KOPT-K1 (cell line): ENCODE data around the gene HRC.
A peak's percentile ranks its signal among the peaks of the same experiment; 100 is the strongest.

Experiments
- H3K27ac ChIP-seq: fragments of 200-600 bp; sonication (generic); 2 replicates; pipeline ENCODE4 v1.5.1; 2016; ENCODE audit warnings: antibody characterized with exemption, mild to moderate bottlenecking, low read depth, low read length; ENCODE audit not compliant: poor library complexity, severe bottlenecking
- H3K36me3 ChIP-seq: fragments of 200-600 bp; sonication (generic); 2 replicates; pipeline ENCODE4 v1.5.1; 2017; ENCODE audit warnings: antibody characterized with exemption, mild to moderate bottlenecking, low read length, moderate library complexity; ENCODE audit not compliant: insufficient read depth
- H3K9me3 ChIP-seq: fragments of 200-600 bp; sonication (generic); 2 replicates; pipeline ENCODE4 v1.5.1; 2017; ENCODE audit warnings: antibody characterized with exemption, low read length, mild to moderate bottlenecking; ENCODE audit not compliant: insufficient read depth, poor library complexity, severe bottlenecking

Gene HRC

DNA sequence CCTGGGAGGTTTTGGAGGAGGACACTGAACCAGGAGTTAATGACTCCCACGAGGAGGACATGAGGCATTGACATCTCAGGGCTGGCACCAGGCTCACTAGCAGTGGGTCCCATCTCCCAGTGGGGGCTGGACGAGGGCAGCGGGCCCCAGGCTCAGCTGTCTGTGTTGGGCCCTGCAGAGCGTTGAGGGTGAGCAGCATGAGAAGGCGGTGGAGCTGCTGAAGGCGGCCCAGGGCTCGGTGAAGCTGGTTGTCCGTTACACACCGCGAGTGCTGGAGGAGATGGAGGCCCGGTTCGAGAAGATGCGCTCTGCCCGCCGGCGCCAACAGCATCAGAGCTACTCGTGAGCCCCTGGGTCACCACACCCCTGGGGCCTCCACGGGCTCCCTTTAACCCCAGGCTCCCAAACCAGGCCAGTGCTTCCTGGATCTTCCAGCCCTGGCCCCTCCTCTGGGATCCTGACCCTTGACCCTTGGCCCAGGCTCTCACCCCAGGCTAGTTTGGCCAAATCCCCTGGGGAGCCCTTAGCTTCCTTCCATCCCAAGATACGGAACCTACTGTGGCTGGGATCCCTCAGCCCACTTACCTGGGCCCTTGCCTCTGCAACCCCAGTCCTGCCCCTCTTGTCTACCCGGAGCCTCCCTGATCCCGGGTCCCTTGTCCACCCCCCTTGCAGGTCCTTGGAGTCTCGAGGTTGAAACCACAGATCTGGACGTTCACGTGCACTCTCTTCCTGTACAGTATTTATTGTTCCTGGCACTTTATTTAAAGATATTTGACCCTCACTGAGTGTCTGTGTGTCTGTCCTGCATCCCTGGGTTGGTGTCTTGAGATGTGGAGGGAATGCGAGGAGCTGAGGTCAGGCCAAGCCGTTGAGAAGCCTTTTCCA, 37.3 kb downstream of the HRC start:
- Histone ChIP-seq H3K9me3 (no peaks in the 10 kb centered on the region), H3K36me3 (no peaks in the 10 kb centered on the region), H3K27ac (peak overlapping the region; percentile 71)

GRCh38 chr19:49116544-49116943, 38.7 kb downstream of the HRC start:
- Histone ChIP-seq H3K36me3 (no peaks in the 10 kb centered on the region), H3K9me3 (no peaks in the 10 kb centered on the region), H3K27ac (no peak overlapping the region)

GRCh38 chr19:49114630-49115363, 40.4 kb downstream of the HRC start:
- H3K36me3 ChIP-seq: peaks cover 4% of the 10 kb centered on the region
- H3K9me3 ChIP-seq: no peaks in the 10 kb centered on the region
- peak overlapping the region; percentile 34 for H3K27ac ChIP-seq

- Histone ChIP-seq H3K36me3 (peaks cover 12% of the 10 kb centered on the region), H3K27ac (peak within 1 kb of the TSS; percentile 44), H3K9me3 (no peaks in the 10 kb centered on the region)
These were observed 41.2 kb downstream of the HRC start, which contains the start of gene LIN7B for GRCh38 chr19:49113762-49114629. Gene LIN7B, plus strand, starts transcription at chr19:49114370. Its CDS starts 35 bp downstream, at chr19:49114405.

DNA sequence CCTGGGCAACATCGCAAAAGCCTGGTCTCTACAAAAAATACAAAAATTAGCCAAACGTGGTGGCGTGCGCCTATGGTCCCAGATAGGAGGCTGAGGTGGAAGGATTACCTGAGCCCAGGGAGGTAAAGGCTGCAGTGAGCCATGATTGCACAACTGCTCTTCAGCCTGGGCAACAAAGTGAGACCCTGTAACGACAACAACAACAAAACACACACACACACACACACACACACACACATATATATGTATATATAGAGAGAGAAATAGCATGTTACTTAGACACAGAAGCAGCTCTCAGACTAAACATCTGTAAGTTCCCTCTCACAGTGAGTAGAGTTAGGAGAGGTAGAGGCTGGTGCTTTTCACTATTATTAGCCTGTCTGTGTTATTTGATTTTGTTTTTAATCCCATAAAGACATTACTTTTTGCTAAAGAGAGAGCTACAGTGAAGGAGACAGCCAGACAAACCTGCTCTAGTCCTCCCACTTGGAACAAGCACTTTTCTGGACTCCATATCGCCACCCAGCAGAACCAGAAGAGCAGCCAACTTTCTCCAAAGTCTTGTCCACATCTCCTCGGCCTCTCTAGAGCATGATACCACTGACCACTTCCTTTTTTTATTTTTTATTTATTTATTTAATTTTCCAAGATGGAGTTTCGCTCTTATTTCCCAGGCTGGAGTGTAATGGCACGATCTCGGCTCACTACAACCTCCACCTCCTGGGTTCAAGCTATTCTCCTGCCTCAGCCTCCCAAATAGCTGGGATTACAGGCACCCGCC, 43.8 kb downstream of the HRC start:
- H3K36me3 ChIP-seq: peaks cover 38% of the 10 kb centered on the region
- no peaks in the 10 kb centered on the region for H3K9me3 ChIP-seq
- no peak overlapping the region for H3K27ac ChIP-seq

- H3K9me3 ChIP-seq: no peaks in the 10 kb centered on the region
- H3K36me3 ChIP-seq: peaks cover 46% of the 10 kb centered on the region
- H3K27ac ChIP-seq: no peak overlapping the region
These were observed 44.6 kb downstream of the HRC start for GRCh38 chr19:49110567-49110966.

DNA sequence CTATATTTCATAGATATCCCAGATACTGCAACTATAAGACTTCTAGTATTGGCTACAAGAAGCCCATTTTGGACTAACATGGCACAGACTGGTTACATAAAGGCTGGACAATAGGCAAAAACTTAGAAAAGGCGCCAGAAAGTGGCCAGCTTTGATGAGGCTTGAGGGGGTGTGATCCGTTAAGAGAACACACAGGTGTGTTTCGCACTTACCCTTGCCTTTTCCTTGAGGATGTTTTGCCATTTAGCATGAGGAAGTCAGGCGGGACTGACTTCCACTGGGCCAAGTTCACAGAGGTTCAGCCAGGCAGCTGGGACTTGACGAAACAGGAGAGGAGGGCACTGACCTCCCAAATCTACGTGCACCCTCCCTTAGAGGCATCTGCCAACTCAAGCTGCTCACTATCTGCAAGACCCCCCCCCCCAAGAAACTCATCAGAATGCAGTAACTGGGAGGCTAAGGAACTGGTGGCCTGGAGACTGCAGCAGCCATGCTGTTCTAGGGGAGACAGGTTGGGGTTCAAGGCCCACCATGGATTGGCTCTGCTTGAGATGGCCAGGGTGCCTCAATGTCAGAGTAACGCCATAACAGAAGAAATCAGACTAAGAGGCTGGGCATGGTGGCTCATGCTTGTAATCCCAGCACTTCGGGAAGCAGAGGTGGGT, 45.5 kb downstream of the HRC start:
- H3K36me3 ChIP-seq: peaks cover 55% of the 10 kb centered on the region

GRCh38 chr19:49109051-49109450, 46.1 kb downstream of the HRC start:
- Histone ChIP-seq H3K27ac (no peak overlapping the region), H3K9me3 (no peaks in the 10 kb centered on the region), H3K36me3 (peaks cover 61% of the 10 kb centered on the region)

More for the DNA sequence above, 45.5 kb downstream of the HRC start:
- no peaks in the 10 kb centered on the region for H3K9me3 ChIP-seq
- no peak overlapping the region for H3K27ac ChIP-seq

- Histone ChIP-seq H3K27ac (no peak overlapping the region), H3K36me3 (peaks cover 74% of the 10 kb centered on the region), H3K9me3 (no peaks in the 10 kb centered on the region)
These were observed 47.4 kb downstream of the HRC start for GRCh38 chr19:49107625-49108459.

DNA sequence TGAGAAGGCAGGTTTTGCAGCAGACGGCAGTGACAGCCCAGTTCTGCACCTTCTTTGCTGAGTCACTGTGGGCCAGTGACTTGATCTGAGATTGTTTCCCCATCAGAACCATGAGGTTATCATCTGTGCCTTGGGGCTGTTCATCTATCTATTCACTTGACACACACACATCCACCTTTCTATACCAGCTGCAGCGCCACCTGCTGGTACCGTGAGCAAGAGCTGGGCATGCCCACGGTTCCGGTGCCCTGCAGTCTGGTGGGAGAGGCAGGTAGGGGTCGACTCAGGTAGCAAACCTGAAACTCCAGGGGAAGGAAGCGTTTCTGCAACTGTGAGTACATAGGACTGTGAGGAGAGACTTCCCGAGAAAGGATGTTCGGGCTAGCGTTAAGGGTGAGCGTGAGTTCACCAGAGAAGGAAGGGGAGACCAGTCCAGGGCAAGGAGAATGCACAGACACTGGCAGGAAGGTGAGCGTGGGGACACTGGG, 48.5 kb downstream of the HRC start:
- Histone ChIP-seq H3K36me3 (peaks cover 85% of the 10 kb centered on the region), H3K9me3 (no peaks in the 10 kb centered on the region), H3K27ac (no peak overlapping the region)

- H3K9me3 ChIP-seq: no peaks in the 10 kb centered on the region
- peaks cover 100% of the 10 kb centered on the region for H3K36me3 ChIP-seq
- no peak overlapping the region for H3K27ac ChIP-seq
These were observed 50.8 kb downstream of the HRC start for GRCh38 chr19:49104229-49104864.

DNA sequence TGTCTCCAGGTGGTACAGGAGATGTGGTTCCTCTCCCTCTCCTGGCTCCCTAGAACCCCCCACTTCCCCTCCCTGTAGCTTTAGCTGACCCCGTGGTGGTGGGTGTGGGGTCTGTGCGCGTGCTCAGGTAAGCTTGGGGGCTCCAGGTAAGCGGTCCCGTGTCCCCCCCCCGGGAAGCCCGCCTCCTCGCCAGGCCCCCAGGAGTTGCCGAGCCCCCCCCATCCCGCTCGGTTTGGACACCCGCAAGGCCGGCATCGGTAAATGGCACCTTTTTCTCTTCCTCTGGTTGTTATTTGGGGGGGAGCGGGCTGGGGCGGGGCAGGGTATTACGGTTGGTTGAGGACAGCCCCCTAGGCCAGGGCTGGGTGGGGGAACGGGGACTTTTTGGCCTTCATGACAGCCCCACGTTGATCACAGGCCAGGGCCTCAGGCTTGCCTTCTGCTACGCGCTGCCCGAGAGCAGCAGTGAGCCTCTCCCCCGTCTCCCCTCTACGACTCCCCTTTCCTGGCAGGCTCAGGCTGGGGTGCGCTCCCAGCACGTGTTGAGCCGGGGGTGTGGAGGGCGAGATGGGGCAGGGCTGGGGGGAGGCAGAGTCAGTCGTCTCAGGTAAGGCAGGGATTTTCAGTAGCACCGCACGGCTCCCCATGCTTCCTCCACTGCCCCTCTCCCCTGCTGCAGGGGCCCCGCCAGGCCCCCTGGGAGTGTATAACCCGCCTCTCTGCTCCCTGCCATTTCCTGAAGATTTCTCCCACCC, 51.7 kb downstream of the HRC start:
- Histone ChIP-seq H3K9me3 (no peaks in the 10 kb centered on the region), H3K36me3 (peaks cover 100% of the 10 kb centered on the region), H3K27ac (no peak overlapping the region)
